ENCODE measurements around the gene RUNX1.

RUNX1 gene

GRCh38 chr21:34819357-34819999 is 229.6 kb downstream of the RUNX1 start:
- DNase-seq, result no peak
- H3K27me3 ChIP-seq (replicated peaks; ENCODE audit: control insufficient read depth, insufficient read depth, low read length, poor library complexity, severe bottlenecking), result no peaks in the 10 kb centered on the region
- no peaks in the 10 kb centered on the region for H3K4me1 ChIP-seq (ENCODE audit: control insufficient read depth, insufficient read depth, low read length, poor library complexity, severe bottlenecking)
- peaks cover 53% of the 10 kb centered on the region for H3K36me3 ChIP-seq (ENCODE audit: control insufficient read depth, insufficient read depth, low read length)
- no peak overlapping the region for H3K27ac ChIP-seq (ENCODE audit: insufficient read depth, low read length, poor library complexity, severe bottlenecking)
- no peaks in the 10 kb centered on the region for H3K9me3 ChIP-seq (ENCODE audit: control insufficient read depth, low read length)
- H3K4me3 ChIP-seq (ENCODE audit: insufficient read depth, low read depth, low read length, poor library complexity, severe bottlenecking), result no peak overlapping the region

GRCh38 chr21:34818662-34819158 is 230.4 kb downstream of the RUNX1 start:
- Histone ChIP-seq H3K36me3 (ENCODE audit: control insufficient read depth, insufficient read depth, low read length) (peaks cover 54% of the 10 kb centered on the region), H3K9me3 (ENCODE audit: control insufficient read depth, low read length) (no peaks in the 10 kb centered on the region), H3K27me3 (replicated peaks; ENCODE audit: control insufficient read depth, insufficient read depth, low read length, poor library complexity, severe bottlenecking) (no peaks in the 10 kb centered on the region), H3K4me3 (ENCODE audit: insufficient read depth, low read depth, low read length, poor library complexity, severe bottlenecking) (no peak overlapping the region), H3K27ac (ENCODE audit: insufficient read depth, low read length, poor library complexity, severe bottlenecking) (no peak overlapping the region), H3K4me1 (ENCODE audit: control insufficient read depth, insufficient read depth, low read length, poor library complexity, severe bottlenecking) (no peaks in the 10 kb centered on the region)
- no peak for DNase-seq

GRCh38 chr21:34817821-34818661 is 231.1 kb downstream of the RUNX1 start:
- Histone ChIP-seq H3K36me3 (ENCODE audit: control insufficient read depth, insufficient read depth, low read length) (peaks cover 61% of the 10 kb centered on the region), H3K9me3 (ENCODE audit: control insufficient read depth, low read length) (no peaks in the 10 kb centered on the region), H3K27ac (ENCODE audit: insufficient read depth, low read length, poor library complexity, severe bottlenecking) (no peak overlapping the region), H3K4me3 (ENCODE audit: insufficient read depth, low read depth, low read length, poor library complexity, severe bottlenecking) (no peak overlapping the region), H3K27me3 (replicated peaks; ENCODE audit: control insufficient read depth, insufficient read depth, low read length, poor library complexity, severe bottlenecking) (no peaks in the 10 kb centered on the region), H3K4me1 (ENCODE audit: control insufficient read depth, insufficient read depth, low read length, poor library complexity, severe bottlenecking) (peaks cover 3% of the 10 kb centered on the region)
- no peak for DNase-seq

DNA sequence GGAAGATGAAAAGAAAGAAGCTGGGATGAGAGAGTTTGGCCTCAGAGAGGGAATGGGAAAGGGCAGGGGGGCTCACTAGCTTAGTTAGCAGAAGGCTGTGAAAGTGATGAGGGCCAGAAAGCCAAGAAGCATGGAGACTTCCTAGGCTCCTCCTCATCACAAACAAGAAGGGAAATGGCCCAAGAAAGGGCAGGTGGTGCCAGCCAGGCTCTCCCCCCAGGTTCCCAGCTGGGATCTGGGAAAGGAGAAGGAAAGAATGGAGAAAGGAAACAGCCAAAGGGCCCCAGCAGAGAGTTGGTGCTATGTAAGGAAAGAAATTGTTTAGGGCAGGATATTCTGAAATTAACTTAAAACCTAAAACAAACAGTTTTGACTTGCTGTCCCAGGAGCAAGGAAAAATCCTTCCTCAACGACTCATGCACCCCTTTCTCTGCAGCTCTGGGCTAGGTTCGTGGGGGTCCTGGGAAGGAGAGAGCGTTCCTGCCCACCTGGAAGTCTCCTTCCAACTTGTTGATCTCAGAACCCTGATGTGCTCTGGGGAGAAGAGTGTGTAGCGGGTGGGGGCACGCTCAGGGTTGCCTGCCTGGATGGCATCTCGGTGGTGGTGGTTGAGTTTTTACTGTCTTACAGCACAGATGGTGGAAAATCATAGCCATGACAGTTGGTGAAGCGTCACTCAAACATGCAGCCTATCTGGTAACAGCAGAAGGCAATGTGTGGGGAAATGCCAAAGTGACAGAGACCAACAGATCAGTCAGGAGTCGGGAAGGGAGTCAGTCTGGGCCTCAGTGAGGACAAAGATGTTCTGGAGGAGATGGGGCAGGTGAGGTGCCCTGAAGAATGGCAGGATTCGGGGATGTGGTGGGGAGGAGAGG is 233.0 kb downstream of the RUNX1 start:
- H3K27ac ChIP-seq (ENCODE audit: insufficient read depth, low read length, poor library complexity, severe bottlenecking), result no peak overlapping the region
- H3K27me3 ChIP-seq (replicated peaks; ENCODE audit: control insufficient read depth, insufficient read depth, low read length, poor library complexity, severe bottlenecking), result no peaks in the 10 kb centered on the region
- peaks cover 20% of the 10 kb centered on the region for H3K4me1 ChIP-seq (ENCODE audit: control insufficient read depth, insufficient read depth, low read length, poor library complexity, severe bottlenecking)
- no peaks in the 10 kb centered on the region for H3K9me3 ChIP-seq (ENCODE audit: control insufficient read depth, low read length)
- peaks cover 55% of the 10 kb centered on the region for H3K36me3 ChIP-seq (ENCODE audit: control insufficient read depth, insufficient read depth, low read length)
- no peak overlapping the region for H3K4me3 ChIP-seq (ENCODE audit: insufficient read depth, low read depth, low read length, poor library complexity, severe bottlenecking)
- no peak for DNase-seq

GRCh38 chr21:34814529-34814951 is 234.6 kb downstream of the RUNX1 start:
- H3K27ac ChIP-seq (ENCODE audit: insufficient read depth, low read length, poor library complexity, severe bottlenecking), result no peak overlapping the region
- H3K4me1 ChIP-seq (ENCODE audit: control insufficient read depth, insufficient read depth, low read length, poor library complexity, severe bottlenecking), result peaks cover 35% of the 10 kb centered on the region
- no peak for DNase-seq
- H3K27me3 ChIP-seq (replicated peaks; ENCODE audit: control insufficient read depth, insufficient read depth, low read length, poor library complexity, severe bottlenecking), result no peaks in the 10 kb centered on the region
- peaks cover 44% of the 10 kb centered on the region for H3K36me3 ChIP-seq (ENCODE audit: control insufficient read depth, insufficient read depth, low read length)
- H3K4me3 ChIP-seq (ENCODE audit: insufficient read depth, low read depth, low read length, poor library complexity, severe bottlenecking), result no peak overlapping the region
- no peaks in the 10 kb centered on the region for H3K9me3 ChIP-seq (ENCODE audit: control insufficient read depth, low read length)

DNA sequence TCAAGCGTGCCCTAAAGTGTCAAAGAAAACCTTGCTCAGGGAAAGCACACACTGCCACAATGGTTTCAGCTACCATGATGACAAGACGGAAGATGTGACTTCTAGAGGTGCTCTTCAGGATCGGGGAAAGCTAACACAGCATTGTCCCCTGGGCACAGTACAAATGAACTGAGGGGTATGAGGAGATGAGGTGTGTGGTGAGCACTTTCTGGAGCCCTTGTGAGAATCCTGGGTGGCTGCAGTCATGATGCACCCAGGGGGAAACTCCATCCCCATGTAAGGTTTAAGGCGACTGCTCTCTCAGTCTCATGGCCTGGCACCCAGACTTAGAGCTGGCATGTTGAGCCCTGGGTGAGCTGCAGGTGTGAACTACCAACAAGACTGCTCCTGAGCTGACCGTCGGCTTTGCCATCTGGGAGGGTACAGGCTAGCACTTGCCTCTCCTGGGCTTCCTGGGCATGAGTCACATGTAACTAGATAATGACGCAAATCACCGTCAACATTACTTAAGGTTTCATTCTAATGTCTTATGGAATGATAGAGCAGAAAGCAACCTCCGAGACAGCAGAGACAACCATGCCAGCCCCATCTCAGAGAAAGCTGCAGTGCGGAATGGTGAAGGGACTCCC is 235.7 kb downstream of the RUNX1 start:
- no peaks in the 10 kb centered on the region for H3K27me3 ChIP-seq (replicated peaks; ENCODE audit: control insufficient read depth, insufficient read depth, low read length, poor library complexity, severe bottlenecking)
- peaks cover 39% of the 10 kb centered on the region for H3K36me3 ChIP-seq (ENCODE audit: control insufficient read depth, insufficient read depth, low read length)
- no peak overlapping the region for H3K27ac ChIP-seq (ENCODE audit: insufficient read depth, low read length, poor library complexity, severe bottlenecking)
- no peaks in the 10 kb centered on the region for H3K9me3 ChIP-seq (ENCODE audit: control insufficient read depth, low read length)
- DNase-seq, result no peak
- no peak overlapping the region for H3K4me3 ChIP-seq (ENCODE audit: insufficient read depth, low read depth, low read length, poor library complexity, severe bottlenecking)
- H3K4me1 ChIP-seq (ENCODE audit: control insufficient read depth, insufficient read depth, low read length, poor library complexity, severe bottlenecking), result peaks cover 46% of the 10 kb centered on the region

DNA sequence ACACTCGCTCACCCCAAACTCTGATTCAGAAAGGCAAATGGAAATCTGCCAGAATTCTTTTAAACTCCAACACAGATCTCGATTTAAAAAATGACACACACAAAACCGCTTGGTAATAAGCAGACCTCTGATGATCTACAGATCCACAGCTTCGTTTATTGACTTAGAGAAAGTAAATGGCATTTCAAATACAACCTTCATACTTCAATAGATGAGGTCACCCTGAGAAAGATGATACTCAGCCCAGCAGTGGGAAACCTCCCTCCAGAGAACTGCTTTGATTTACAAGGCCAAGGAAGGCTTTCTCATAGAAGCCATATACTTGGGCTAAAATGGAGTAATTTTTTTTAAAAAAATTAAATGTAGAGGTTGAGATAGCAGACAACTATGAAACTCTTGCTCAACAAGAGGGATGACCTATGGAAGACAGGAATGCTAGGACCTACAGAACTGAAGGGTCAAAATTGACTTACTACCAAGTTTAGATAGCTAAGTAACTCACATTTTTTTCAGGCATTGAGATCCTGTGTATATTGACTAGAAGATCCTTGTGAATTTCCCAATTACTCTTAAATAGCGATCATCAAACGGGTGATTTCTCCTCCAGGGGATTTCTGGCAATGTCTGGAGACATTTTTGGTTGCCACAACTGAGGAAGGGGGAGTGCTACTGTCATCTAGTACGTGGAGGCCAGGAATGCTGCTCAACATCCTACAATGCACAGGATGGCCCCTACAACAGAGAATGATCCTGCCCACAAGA is 236.4 kb downstream of the RUNX1 start:
- Histone ChIP-seq H3K4me3 (ENCODE audit: insufficient read depth, low read depth, low read length, poor library complexity, severe bottlenecking) (no peak overlapping the region), H3K9me3 (ENCODE audit: control insufficient read depth, low read length) (no peaks in the 10 kb centered on the region), H3K27me3 (replicated peaks; ENCODE audit: control insufficient read depth, insufficient read depth, low read length, poor library complexity, severe bottlenecking) (no peaks in the 10 kb centered on the region), H3K36me3 (ENCODE audit: control insufficient read depth, insufficient read depth, low read length) (peaks cover 34% of the 10 kb centered on the region), H3K4me1 (ENCODE audit: control insufficient read depth, insufficient read depth, low read length, poor library complexity, severe bottlenecking) (peaks cover 53% of the 10 kb centered on the region), H3K27ac (ENCODE audit: insufficient read depth, low read length, poor library complexity, severe bottlenecking) (no peak overlapping the region)
- DNase-seq, result no peak

- Histone ChIP-seq H3K9me3 (ENCODE audit: control insufficient read depth, low read length) (no peaks in the 10 kb centered on the region), H3K4me3 (ENCODE audit: insufficient read depth, low read depth, low read length, poor library complexity, severe bottlenecking) (no peak overlapping the region), H3K27me3 (replicated peaks; ENCODE audit: control insufficient read depth, insufficient read depth, low read length, poor library complexity, severe bottlenecking) (no peaks in the 10 kb centered on the region), H3K4me1 (ENCODE audit: control insufficient read depth, insufficient read depth, low read length, poor library complexity, severe bottlenecking) (peaks cover 60% of the 10 kb centered on the region), H3K27ac (ENCODE audit: insufficient read depth, low read length, poor library complexity, severe bottlenecking) (no peak overlapping the region), H3K36me3 (ENCODE audit: control insufficient read depth, insufficient read depth, low read length) (peaks cover 28% of the 10 kb centered on the region)
- no peak for DNase-seq
Measured at GRCh38 chr21:34811368-34811767, 237.7 kb downstream of the RUNX1 start.

DNA sequence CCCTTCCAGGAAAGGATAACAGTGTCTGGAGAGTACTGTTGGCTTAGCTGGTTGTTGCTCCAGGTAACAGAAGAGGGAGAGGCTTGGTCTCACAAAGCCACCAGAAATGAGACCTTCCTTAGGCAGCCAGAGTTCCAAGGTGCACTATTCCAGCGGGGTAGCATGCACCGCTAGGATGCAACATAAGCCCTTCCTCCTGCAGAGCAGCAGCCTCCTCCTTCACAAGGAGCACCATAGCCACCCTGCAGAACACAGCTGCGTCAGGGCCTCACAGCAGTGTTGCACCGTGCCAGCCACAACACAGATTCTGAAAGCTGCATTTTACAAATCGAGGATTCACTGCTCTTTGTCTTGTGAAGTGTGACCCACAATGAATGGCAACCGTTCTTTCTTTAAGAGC is 238.3 kb downstream of the RUNX1 start:
- no peaks in the 10 kb centered on the region for H3K9me3 ChIP-seq (ENCODE audit: control insufficient read depth, low read length)
- no peak overlapping the region for H3K4me3 ChIP-seq (ENCODE audit: insufficient read depth, low read depth, low read length, poor library complexity, severe bottlenecking)
- no peaks in the 10 kb centered on the region for H3K27me3 ChIP-seq (replicated peaks; ENCODE audit: control insufficient read depth, insufficient read depth, low read length, poor library complexity, severe bottlenecking)
- no peak overlapping the region for H3K27ac ChIP-seq (ENCODE audit: insufficient read depth, low read length, poor library complexity, severe bottlenecking)
- peaks cover 60% of the 10 kb centered on the region for H3K4me1 ChIP-seq (ENCODE audit: control insufficient read depth, insufficient read depth, low read length, poor library complexity, severe bottlenecking)
- no peak for DNase-seq
- peaks cover 25% of the 10 kb centered on the region for H3K36me3 ChIP-seq (ENCODE audit: control insufficient read depth, insufficient read depth, low read length)
